IMR-90 (cell line): ENCODE data around the gene SDC1. TPM values are rescaled to one million over a fixed set of nuclear protein-coding genes. Genes with fewer than 3 reads are reported as not detected.

Experiments used
- ATAC-seq: fragments of 200-7000 bp; cut with Tn5 transposase; 2 replicates; pipeline ENCODE4 v1.9.1; 2020; ENCODE audit warnings: low read depth, mild to moderate bottlenecking, moderate library complexity
- BruUV-seq: library from RNA; stranded (reverse); fragments of 400-500 nt; replicated peaks from 2 replicates; lab custom pipeline; 2021; lab: Mats Ljungman, UMichigan
- CTCF ChIA-PET: fragments of 300-600 bp; formaldehyde crosslinking; extraction: SDS; loops from one replicate; lab custom pipeline; 2021; ENCODE audit warnings: antibody characterized with exemption; lab: Yijun Ruan, JAX
- POLR2A ChIA-PET: fragments of 300-600 bp; sonication (Branson Sonifier 250); formaldehyde crosslinking; loops from one replicate; lab custom pipeline; 2022; ENCODE audit warnings: antibody characterized with exemption; ENCODE audit not compliant: unreplicated experiment; lab: Charles Lee
- DNase-seq: peaks from one replicate; pipeline ENCODE4 v3.0.0; 2013
- H2AFZ ChIP-seq: replicated peaks from 2 replicates; pipeline ENCODE3; 2013; ENCODE audit warnings: low read length, mild to moderate bottlenecking; ENCODE audit not compliant: poor library complexity
- H2AK5ac ChIP-seq: 2 replicates; pipeline ENCODE4 v1.6.1; 2013; ENCODE audit warnings: low read depth, low read length, inconsistent platforms
- H2AK9ac ChIP-seq: replicated peaks from 2 replicates; pipeline ENCODE3; 2013; ENCODE audit warnings: mild to moderate bottlenecking, low read depth, low read length, moderate library complexity; ENCODE audit not compliant: poor library complexity
- H2BK120ac ChIP-seq: 2 replicates; pipeline ENCODE4 v1.6.1; 2013; ENCODE audit warnings: low read depth, low read length, inconsistent platforms
- H2BK15ac ChIP-seq: 3 replicates; pipeline ENCODE4 v1.6.1; 2013; ENCODE audit warnings: low read depth, low read length, inconsistent platforms
- H2BK20ac ChIP-seq: 2 replicates; pipeline ENCODE4 v1.6.1; 2013; ENCODE audit warnings: low read depth, mild to moderate bottlenecking, inconsistent platforms, low read length, moderate library complexity
- H2BK5ac ChIP-seq: 2 replicates; pipeline ENCODE4 v1.6.1; 2013; ENCODE audit warnings: mild to moderate bottlenecking, low read depth, low read length, inconsistent platforms; ENCODE audit not compliant: poor library complexity, severe bottlenecking
- H3K14ac ChIP-seq: replicated peaks from 2 replicates; pipeline ENCODE4 v1.6.1; 2013; ENCODE audit warnings: low read depth, low read length, inconsistent platforms
- H3K18ac ChIP-seq: 2 replicates; pipeline ENCODE4 v1.6.1; 2013; ENCODE audit warnings: low read depth, low read length, control low read depth
- H3K23ac ChIP-seq: 2 replicates; pipeline ENCODE4 v1.6.1; 2013; ENCODE audit warnings: low read depth, low read length, inconsistent platforms
- H3K27ac ChIP-seq: 2 replicates; pipeline ENCODE4 v1.5.1; 2013; ENCODE audit warnings: mild to moderate bottlenecking, control low read depth, low read length; ENCODE audit not compliant: insufficient read depth
- H3K27me3 ChIP-seq: 2 replicates; pipeline ENCODE4 v1.6.1; 2013; ENCODE audit warnings: low read length; ENCODE audit not compliant: control insufficient read depth, insufficient read depth
- H3K36me3 ChIP-seq: 2 replicates; pipeline ENCODE4 v1.6.1; 2013; ENCODE audit warnings: low read length, mixed read lengths; ENCODE audit not compliant: control insufficient read depth, insufficient read depth
- H3K4ac ChIP-seq: 2 replicates; pipeline ENCODE4 v1.6.1; 2013; ENCODE audit warnings: low read depth, low read length, inconsistent platforms
- H3K4me1 ChIP-seq: 2 replicates; pipeline ENCODE4 v1.6.1; 2013; ENCODE audit warnings: low read length, mixed read lengths; ENCODE audit not compliant: control insufficient read depth, insufficient read depth
- H3K4me2 ChIP-seq: 2 replicates; pipeline ENCODE4 v1.6.1; 2013; ENCODE audit warnings: low read depth, mild to moderate bottlenecking, control low read depth, low read length, moderate library complexity
- H3K4me3 ChIP-seq: 2 replicates; pipeline ENCODE4 v1.5.1; 2013; ENCODE audit warnings: low read depth, mild to moderate bottlenecking, control low read depth, low read length, moderate library complexity; ENCODE audit not compliant: insufficient read depth
- H3K56ac ChIP-seq: 2 replicates; pipeline ENCODE4 v1.6.1; 2013; ENCODE audit warnings: low read length, inconsistent platforms; ENCODE audit not compliant: insufficient read depth; ENCODE audit errors: extremely low read depth
- H3K79me1 ChIP-seq, 2 experiments: 2 replicates each; pipeline ENCODE4 v1.6.1; 2013; ENCODE audit warnings: low read length in 2 of 2, inconsistent platforms in 1 of 2, low read depth in 1 of 2
- H3K9ac ChIP-seq: 2 replicates; pipeline ENCODE4 v1.6.1; 2013; ENCODE audit warnings: low read depth, low read length, control low read depth
- H3K9me1 ChIP-seq: 2 replicates; pipeline ENCODE4 v1.6.1; 2013; ENCODE audit warnings: low read length, inconsistent platforms; ENCODE audit not compliant: insufficient read depth
- H3K9me3 ChIP-seq: 2 replicates; pipeline ENCODE4 v1.6.1; 2013; ENCODE audit warnings: low read length; ENCODE audit not compliant: control insufficient read depth, insufficient read depth
- H4K20me1 ChIP-seq: 2 replicates; pipeline ENCODE4 v1.6.1; 2013; ENCODE audit warnings: low read length, inconsistent platforms; ENCODE audit not compliant: insufficient read depth
- H4K5ac ChIP-seq: 2 replicates; pipeline ENCODE4 v1.6.1; 2013; ENCODE audit warnings: mild to moderate bottlenecking, low read depth, low read length, control low read depth
- H4K8ac ChIP-seq, 2 experiments: 2 replicates each; pipeline ENCODE4 v1.6.1; 2013; ENCODE audit warnings: low read depth in 2 of 2, low read length in 2 of 2, control low read depth in 1 of 2, inconsistent platforms in 1 of 2
- H4K91ac ChIP-seq: 2 replicates; pipeline ENCODE4 v1.6.1; 2013; ENCODE audit warnings: low read depth, low read length, inconsistent platforms; ENCODE audit not compliant: insufficient read depth
- BHLHE40 ChIP-seq: fragments of 150-350 bp; IDR thresholded peaks from 2 replicates; pipeline ENCODE4 v1.6.1; 2016; ENCODE audit warnings: mild to moderate bottlenecking, low read depth, low read length
- CEBPB ChIP-seq: IDR thresholded peaks from 2 replicates; pipeline ENCODE4 v1.6.1; 2012; ENCODE audit warnings: low read depth, low read length, improper control_type of control experiment
- CHD1 ChIP-seq: IDR thresholded peaks from 2 replicates; pipeline ENCODE4 v1.6.1; 2012; ENCODE audit warnings: low read depth, low read length, improper control_type of control experiment
- CTCF ChIP-seq: conservative IDR thresholded peaks from 2 replicates; pipeline ENCODE4 v1.5.1; 2012; ENCODE audit warnings: mild to moderate bottlenecking, low read depth, low read length, improper control_type of control experiment
- ELK1 ChIP-seq: fragments of 150-350 bp; IDR thresholded peaks from 2 replicates; pipeline ENCODE4 v1.6.1; 2016; ENCODE audit warnings: low read depth, mild to moderate bottlenecking, low read length, moderate library complexity, borderline replicate concordance
- FOS ChIP-seq: fragments of 150-350 bp; IDR thresholded peaks from 2 replicates; pipeline ENCODE4 v1.6.1; 2016; ENCODE audit warnings: low read depth, low read length
- MAFK ChIP-seq: IDR thresholded peaks from 2 replicates; pipeline ENCODE4 v1.6.1; 2012; ENCODE audit warnings: low read depth, low read length, improper control_type of control experiment
- MAZ ChIP-seq: IDR thresholded peaks from 2 replicates; pipeline ENCODE4 v1.6.1; 2012; ENCODE audit warnings: low read depth, mild to moderate bottlenecking, low read length, improper control_type of control experiment, moderate library complexity, borderline replicate concordance
- MXI1 ChIP-seq: IDR thresholded peaks from 2 replicates; pipeline ENCODE4 v1.6.1; 2012; ENCODE audit warnings: low read depth, mild to moderate bottlenecking, low read length, moderate library complexity, borderline replicate concordance
- NFE2L2 ChIP-seq: fragments of 150-350 bp; IDR thresholded peaks from 2 replicates; pipeline ENCODE4 v1.6.1; 2016; ENCODE audit warnings: low read depth, mild to moderate bottlenecking, low read length
- POLR2A ChIP-seq: IDR thresholded peaks from 2 replicates; pipeline ENCODE4 v1.6.1; 2012; ENCODE audit warnings: mild to moderate bottlenecking, low read depth, low read length
- RAD21 ChIP-seq: IDR thresholded peaks from 2 replicates; pipeline ENCODE4 v1.6.1; 2012; ENCODE audit warnings: low read length, improper control_type of control experiment
- RCOR1 ChIP-seq: IDR thresholded peaks from 2 replicates; pipeline ENCODE4 v1.6.1; 2012; ENCODE audit warnings: mild to moderate bottlenecking, low read length, improper control_type of control experiment; ENCODE audit not compliant: insufficient replicate concordance
- RFX5 ChIP-seq: IDR thresholded peaks from 2 replicates; pipeline ENCODE4 v1.8.0; 2012; ENCODE audit warnings: low read depth, mild to moderate bottlenecking, low read length, moderate library complexity
- SMC3 ChIP-seq: fragments of 150-350 bp; IDR thresholded peaks from 2 replicates; pipeline ENCODE4 v1.6.1; 2016; ENCODE audit warnings: low read depth, mild to moderate bottlenecking, antibody characterized with exemption, low read length, moderate library complexity
- USF2 ChIP-seq: fragments of 150-350 bp; IDR thresholded peaks from 2 replicates; pipeline ENCODE4 v1.6.1; 2017; ENCODE audit warnings: mild to moderate bottlenecking, antibody characterized with exemption, low read length, low read depth
- WGBS, 2 experiments: methylation state at CpG; one replicate each; pipeline versions ENCODE4 v1.1.5 to v1.1.7; 2013; ENCODE audit warnings: missing lambda C conversion rate in 2 of 2; ENCODE audit not compliant: insufficient read length in 1 of 2; ENCODE audit errors: extremely low coverage in 2 of 2; 5-methylcytosine and 5-hydroxymethylcytosine counted together
- dilution Hi-C: fragments of 300-500 bp; cut with HindIII; formaldehyde crosslinking; loops from one replicate; pipeline ENCODE4 v1.14.3; 2018; ENCODE audit warnings: low sequenced_read_pairs; ENCODE audit not compliant: unreplicated experiment
- in situ Hi-C: fragments of 300-500 bp; cut with MboI; formaldehyde crosslinking; loops from 3 replicates; pipeline ENCODE4 v1.14.3; 2019; ENCODE audit warnings: low sequenced_read_pairs, inconsistent platforms, mixed read lengths
- intact Hi-C: fragments of 100-400 bp; cut with micrococcal nuclease; formaldehyde crosslinking; loops from 2 replicates; pipeline ENCODE4 v1.10.0; 2022
- polyA plus RNA-seq, 3 experiments: library from polyadenylated mRNA; depleted of rRNA; stranded (reverse); fragments of >200 nt; gene quantifications; 2 replicates each; pipeline ENCODE4 v1.2.3, GENCODE V29; 2012; ENCODE audit warnings: low replicate concordance in 1 of 3
- total RNA-seq: library from RNA; depleted of rRNA; stranded (reverse); fragments of >200 nt; gene quantifications from 2 replicates; pipeline ENCODE4 v1.2.3, GENCODE V29; 2012

Gene SDC1
- total and polyA plus RNA-seq, 2 of the 4 experiments (the other 2 are of a cell fraction): 22.0 to 28.3 TPM

GRCh38 chr2:20257411-20257810 is 32.5 kb upstream of the SDC1 start:
- H3K27me3 ChIP-seq: no peaks in the 10 kb centered on the region
- H3K27ac ChIP-seq: no peak overlapping the region
- no peak overlapping the region for H3K56ac ChIP-seq
- H3K4me2 ChIP-seq: no peak overlapping the region
- H2AK9ac ChIP-seq: no peak overlapping the region
- ATAC-seq: no peak
- no peaks in the 10 kb centered on the region for H4K20me1 ChIP-seq
- H3K23ac ChIP-seq: no peak overlapping the region
- no peak for DNase-seq
- H2AK5ac ChIP-seq: no peak overlapping the region
- H3K9me3 ChIP-seq: no peaks in the 10 kb centered on the region
- intact Hi-C loops: no loop called here
- peaks cover 3% of the 10 kb centered on the region; the same call in 1 of the 2 replicates for H3K9me1 ChIP-seq
- dilution Hi-C loops: no loop called here
- H3K36me3 ChIP-seq: peaks cover 37% of the 10 kb centered on the region
- CTCF ChIA-PET: no interaction called here
- H3K4me1 ChIP-seq: no peaks in the 10 kb centered on the region
- no TSS peak for BruUV-seq
- H4K91ac ChIP-seq: no peak overlapping the region
- no peak overlapping the region for H2BK120ac ChIP-seq
- in situ Hi-C loops: no loop called here
- peaks cover 6 to 13% of the 10 kb centered on the region in 2 experiments for H3K79me1 ChIP-seq
- no peak overlapping the region for H3K14ac ChIP-seq
- H3K18ac ChIP-seq: no peak overlapping the region
- H2BK20ac ChIP-seq: no peak overlapping the region
- H4K5ac ChIP-seq: no peak overlapping the region
- H3K9ac ChIP-seq: no peak overlapping the region
- no peak overlapping the region for H3K4me3 ChIP-seq
- WGBS, 2 experiments: no CpG with 5 or more reads among the region's 1 CpG
- H3K4ac ChIP-seq: no peak overlapping the region
- no peak overlapping the region for H2AFZ ChIP-seq
- H2BK5ac ChIP-seq: no peak overlapping the region
- no peak for TF ChIP-seq CEBPB
- TF ChIP-seq MAFK: no peak
- no peak for TF ChIP-seq POLR2A
- TF ChIP-seq NFE2L2: no peak
- TF ChIP-seq BHLHE40: no peak
- no peak for TF ChIP-seq MXI1
- TF ChIP-seq SMC3: no peak
- no peak for TF ChIP-seq RAD21
- no peak for TF ChIP-seq USF2
- no peak for TF ChIP-seq MAZ
- no peak for TF ChIP-seq RCOR1
- TF ChIP-seq ELK1: no peak
- no peak for TF ChIP-seq FOS
- no peak for TF ChIP-seq RFX5
- no peak for TF ChIP-seq CHD1
- no peak for TF ChIP-seq CTCF
- H4K8ac ChIP-seq: no peak overlapping the region
- H2BK15ac ChIP-seq: no peak overlapping the region
- POLR2A ChIA-PET: interaction anchor here (0.6 kb wide), 1 partner anchor 8 kb away, joined by 4 read pairs; no protein-coding TSS in a partner anchor
